Activated naive CD8-positive, alpha-beta T cell treated with anti-CD3 and anti-CD28 coated beads, Interleukin-2, amount 10 ng/mL, durations not matched to agents 7 days and 5 days (primary cell): ENCODE measurements around the gene SYNGR3. TPM values are rescaled to one million over a fixed set of nuclear protein-coding genes. Genes with fewer than 3 reads are reported as not detected.

Source experiments
- ATAC-seq: fragments of 150-1000 bp; cut with Tn5 transposase; one replicate; pipeline ENCODE4 v1.10.0; 2021; ENCODE audit warnings: low read depth, moderate library complexity
- POLR2A ChIA-PET: fragments of 350-600 bp; sonication (Branson Sonifier 250); formaldehyde crosslinking; loops from one replicate; lab custom pipeline; 2021; ENCODE audit warnings: antibody characterized with exemption; lab: Charles Lee
- DNase-seq: peaks from one replicate; pipeline ENCODE4 v3.0.0; 2021
- H3K27ac Mint-ChIP-seq: one replicate; pipeline ENCODE4 v1.8.0; 2022; ENCODE audit warnings: mild to moderate bottlenecking, mixed read lengths
- H3K27me3 Mint-ChIP-seq: one replicate; pipeline ENCODE4 v1.8.0; 2022; ENCODE audit warnings: mild to moderate bottlenecking, moderate library complexity, mixed read lengths
- H3K36me3 Mint-ChIP-seq: one replicate; pipeline ENCODE4 v1.8.0; 2021; ENCODE audit warnings: mild to moderate bottlenecking, mixed read lengths
- H3K4me1 Mint-ChIP-seq: one replicate; pipeline ENCODE4 v1.8.0; 2021; ENCODE audit warnings: mixed read lengths
- H3K4me3 Mint-ChIP-seq: one replicate; pipeline ENCODE4 v1.8.0; 2022; ENCODE audit warnings: mild to moderate bottlenecking, moderate library complexity, mixed read lengths
- H3K9me3 Mint-ChIP-seq: one replicate; pipeline ENCODE4 v1.8.0; 2021; ENCODE audit warnings: mixed read lengths
- total RNA-seq, 2 experiments: library from RNA; stranded (reverse); gene quantifications; one replicate each; pipeline ENCODE4 v1.2.3, GENCODE V29; 2021

SYNGR3 gene
- total RNA-seq, 2 experiments from 2014 or later: 2.0 to 2.2 TPM

DNA sequence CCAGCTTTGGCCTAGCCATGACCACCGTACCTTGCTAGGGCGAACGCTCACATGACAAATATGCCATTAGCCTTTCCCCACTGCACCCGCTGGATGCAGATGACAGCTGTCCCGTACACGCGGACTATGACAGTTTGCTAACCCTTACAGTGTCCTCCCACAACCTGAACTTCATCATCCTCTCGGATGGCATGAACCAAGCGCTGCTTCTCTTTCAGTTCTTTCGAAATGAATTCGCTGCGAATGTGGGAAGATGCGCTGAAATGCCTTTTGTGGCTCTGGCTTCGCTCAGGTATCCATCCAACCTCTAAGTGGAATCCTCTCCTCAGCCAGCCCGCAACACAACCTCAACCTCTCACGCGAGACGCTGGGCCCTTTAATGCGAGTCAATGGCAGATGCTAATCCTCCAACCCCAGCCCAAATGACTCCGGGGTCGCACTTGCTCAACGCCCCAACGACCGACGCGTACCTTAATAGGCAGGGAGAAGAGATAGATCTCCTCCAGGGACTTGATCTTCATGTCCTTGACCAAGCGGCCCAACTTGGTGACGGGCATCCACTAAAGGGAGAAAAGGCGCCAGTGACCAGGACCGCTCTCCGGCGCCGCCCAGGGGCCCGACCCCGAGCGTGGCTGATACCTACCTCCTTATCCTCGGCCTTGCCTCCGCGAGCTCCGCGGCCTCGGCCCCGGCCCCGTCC lies 25.8 kb upstream of the SYNGR3 start:
- DNase-seq: no peak
- H3K4me3 Mint-ChIP-seq: peak overlapping the region; percentile 96
- peak overlapping the region; percentile 96 for H3K27ac Mint-ChIP-seq
- H3K9me3 Mint-ChIP-seq: no peaks in the 10 kb centered on the region
- peak; percentile 11 for ATAC-seq
- peaks cover 44% of the 10 kb centered on the region for H3K4me1 Mint-ChIP-seq
- peaks cover 22% of the 10 kb centered on the region for H3K36me3 Mint-ChIP-seq
- H3K27me3 Mint-ChIP-seq: no peaks in the 10 kb centered on the region
- POLR2A ChIA-PET: interaction anchor here (0.5 to 3.6 kb wide), 32 partner anchors 8 to 1371 kb away, joined by 3 to 50 read pairs (median 6); partner anchors contain the start of genes E4F1, ECI1, GFER and MAPK8IP3

- Mint-ChIP-seq H3K27me3 (no peaks in the 10 kb centered on the region), H3K27ac (peak within 1 kb of the TSS; percentile 96), H3K4me3 (peak within 1 kb of the TSS; percentile 96), H3K4me1 (peaks cover 42% of the 10 kb centered on the region), H3K36me3 (peaks cover 22% of the 10 kb centered on the region), H3K9me3 (no peaks in the 10 kb centered on the region)
- ATAC-seq (peak; percentile 90), DNase-seq (peak; percentile 99)
- POLR2A ChIA-PET: interaction anchor here (0.5 to 3.6 kb wide), 37 partner anchors 8 to 1372 kb away, joined by 3 to 50 read pairs (median 5); partner anchors contain the start of genes E4F1, ECI1, GFER and IFT140
These were observed 25.0 kb upstream of the SYNGR3 start, which contains the start of gene RPS2 for GRCh38 chr16:1964506-1965395. TSS of gene RPS2 (minus strand) at chr16:1964826. CDS start at chr16:1964625, 201 bp downstream.

DNA sequence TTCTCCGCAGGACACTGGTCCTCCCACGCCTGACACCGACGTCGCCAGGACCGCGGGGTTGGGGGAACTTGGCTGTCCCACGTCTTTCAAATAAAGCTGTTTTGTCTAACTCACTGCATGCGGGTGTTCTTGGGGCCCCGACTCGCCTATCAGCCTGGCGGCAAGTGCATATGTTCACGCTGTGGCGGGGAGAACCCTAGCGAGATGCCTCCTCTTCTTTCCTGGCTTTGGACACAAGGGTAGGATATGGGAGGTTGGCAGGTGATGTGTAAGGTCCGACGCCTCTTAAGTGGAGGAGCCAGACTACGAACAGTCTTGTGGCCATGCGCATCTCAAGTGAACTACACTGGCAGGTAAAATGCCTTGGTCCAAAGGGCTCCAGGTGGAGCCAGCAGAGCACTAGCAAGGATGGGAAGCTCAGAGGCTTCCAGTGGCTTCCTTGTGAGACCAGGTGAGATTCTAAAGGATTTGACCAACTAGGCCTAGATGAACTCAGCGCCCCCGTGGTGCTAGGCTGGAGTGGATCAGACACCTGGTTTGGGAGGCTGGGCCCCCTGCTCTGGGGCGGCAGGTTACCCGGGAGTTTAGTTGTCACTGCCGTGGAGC lies 24.3 kb upstream of the SYNGR3 start:
- no peak for ATAC-seq
- H3K27me3 Mint-ChIP-seq: no peaks in the 10 kb centered on the region
- peaks cover 20% of the 10 kb centered on the region for H3K36me3 Mint-ChIP-seq

GRCh38 chr16:1966460-1966859 lies 23.3 kb upstream of the SYNGR3 start, which contains the start of gene RNF151:
TSS of gene RNF151 (plus strand) at chr16:1966856. CDS start at chr16:1966882, 26 bp downstream.
- H3K9me3 Mint-ChIP-seq: no peaks in the 10 kb centered on the region
- H3K36me3 Mint-ChIP-seq: peaks cover 14% of the 10 kb centered on the region
- H3K4me1 Mint-ChIP-seq: peaks cover 31% of the 10 kb centered on the region
- ATAC-seq (no peak), DNase-seq (no peak)
- peak within 1 kb of the TSS; percentile 96 for H3K27ac Mint-ChIP-seq
- H3K27me3 Mint-ChIP-seq: no peaks in the 10 kb centered on the region
- POLR2A ChIA-PET: interaction anchor here (1.4 to 3.6 kb wide), 5 partner anchors 15 to 189 kb away, joined by 3 to 50 read pairs (median 20); partner anchors contain the start of genes GFER, MSRB1, NOXO1 and TRAF7
- peak within 1 kb of the TSS; percentile 96 for H3K4me3 Mint-ChIP-seq

More for the DNA sequence above, 24.3 kb upstream of the SYNGR3 start:
- peak overlapping the region; percentile 96 for H3K4me3 Mint-ChIP-seq
- no peaks in the 10 kb centered on the region for H3K9me3 Mint-ChIP-seq
- peaks cover 36% of the 10 kb centered on the region for H3K4me1 Mint-ChIP-seq
- peak overlapping the region; percentile 96 for H3K27ac Mint-ChIP-seq
- DNase-seq: no peak
- POLR2A ChIA-PET: interaction anchor here (0.6 to 3.6 kb wide), 26 partner anchors 8 to 1372 kb away, joined by 3 to 50 read pairs (median 6); partner anchors contain the start of genes ECI1, GFER, MSRB1 and NOXO1

- no peak overlapping the region for H3K4me3 Mint-ChIP-seq
- H3K36me3 Mint-ChIP-seq: peaks cover 9% of the 10 kb centered on the region
- POLR2A ChIA-PET: interaction anchor here (0.6 to 4.0 kb wide), 2 partner anchors 9 to 141 kb away, joined by 3 to 37 read pairs; partner anchors contain the start of gene NDUFB10
- ATAC-seq (no peak), DNase-seq (no peak)
- no peak overlapping the region for H3K27ac Mint-ChIP-seq
- H3K4me1 Mint-ChIP-seq: peaks cover 26% of the 10 kb centered on the region
- no peaks in the 10 kb centered on the region for H3K27me3 Mint-ChIP-seq
- no peaks in the 10 kb centered on the region for H3K9me3 Mint-ChIP-seq
These were observed 21.4 kb upstream of the SYNGR3 start for GRCh38 chr16:1968146-1968953.

- Mint-ChIP-seq H3K4me1 (peaks cover 13% of the 10 kb centered on the region), H3K27ac (peak within 1 kb of the TSS; percentile 99), H3K4me3 (peak within 1 kb of the TSS; percentile 96), H3K36me3 (peaks cover 7% of the 10 kb centered on the region), H3K9me3 (no peaks in the 10 kb centered on the region), H3K27me3 (no peaks in the 10 kb centered on the region)
- peak; percentile 99 for DNase-seq
- POLR2A ChIA-PET: interaction anchor here (0.6 to 4.0 kb wide), 17 partner anchors 9 to 503 kb away, joined by 3 to 37 read pairs (median 6); partner anchors contain the start of genes GFER, MAPK8IP3, NDUFB10 and NOXO1
- peak; percentile 93 for ATAC-seq
These were observed 17.8 kb upstream of the SYNGR3 start, which contains the start of gene TBL3 for GRCh38 chr16:1971796-1972489. TSS of gene TBL3 (plus strand) at chr16:1972053. CDS start at chr16:1972165, 112 bp downstream.

- POLR2A ChIA-PET: interaction anchor here (1.0 to 4.0 kb wide), 11 partner anchors 8 to 190 kb away, joined by 3 to 37 read pairs (median 6); partner anchors contain the start of genes GFER, NDUFB10, NUBP2 and RPL3L
- no peaks in the 10 kb centered on the region for H3K9me3 Mint-ChIP-seq
- H3K36me3 Mint-ChIP-seq: peaks cover 7% of the 10 kb centered on the region
- H3K4me1 Mint-ChIP-seq: peaks cover 12% of the 10 kb centered on the region
- peak overlapping the region; percentile 99 for H3K27ac Mint-ChIP-seq
- ATAC-seq (no peak), DNase-seq (no peak)
- H3K4me3 Mint-ChIP-seq: peak overlapping the region; percentile 96
- no peaks in the 10 kb centered on the region for H3K27me3 Mint-ChIP-seq
These were observed 17.3 kb upstream of the SYNGR3 start for GRCh38 chr16:1972490-1972877.

GRCh38 chr16:1973461-1974156 lies 16.2 kb upstream of the SYNGR3 start:
- POLR2A ChIA-PET: interaction anchor here (1.0 to 1.1 kb wide), 2 partner anchors 9 to 182 kb away, joined by 3 to 5 read pairs; partner anchors contain the start of genes RPS2 and TRAF7
- H3K27ac Mint-ChIP-seq: no peak overlapping the region
- ATAC-seq (no peak), DNase-seq (no peak)
- no peaks in the 10 kb centered on the region for H3K9me3 Mint-ChIP-seq
- no peak overlapping the region for H3K4me3 Mint-ChIP-seq
- H3K27me3 Mint-ChIP-seq: no peaks in the 10 kb centered on the region
- H3K36me3 Mint-ChIP-seq: peaks cover 7% of the 10 kb centered on the region
- peaks cover 12% of the 10 kb centered on the region for H3K4me1 Mint-ChIP-seq

GRCh38 chr16:1974157-1975070 lies 15.4 kb upstream of the SYNGR3 start:
- H3K36me3 Mint-ChIP-seq: peaks cover 7% of the 10 kb centered on the region
- H3K27me3 Mint-ChIP-seq: no peaks in the 10 kb centered on the region
- no peak for DNase-seq
- H3K4me1 Mint-ChIP-seq: peaks cover 12% of the 10 kb centered on the region
- POLR2A ChIA-PET: interaction anchor here (1.8 kb wide), 1 partner anchor 10 kb away, joined by 9 read pairs; the partner anchor contains the start of gene RPS2
- no peak overlapping the region for H3K4me3 Mint-ChIP-seq
- H3K9me3 Mint-ChIP-seq: no peaks in the 10 kb centered on the region
- H3K27ac Mint-ChIP-seq: no peak overlapping the region
- no peak for ATAC-seq
